Heart right ventricle (tissue), 16 donors: ENCODE results near the gene OR52E4. TPM values are rescaled to one million over a fixed set of nuclear protein-coding genes. Genes with fewer than 3 reads are reported as not detected.

Experiments
- ATAC-seq, 8 donors: fragments of 200-7000 bp; cut with Tn5 transposase; one replicate each; pipeline ENCODE4 v1.9.1; 2020; ENCODE audit warnings: mild to moderate bottlenecking in 8 of 8, moderate library complexity in 8 of 8, moderate number of reproducible peaks in 1 of 8
- DNase-seq, 2 donors: peaks; one replicate each; pipeline ENCODE4 v3.0.0-alpha.2; 2020
- H3K27ac ChIP-seq, 10 donors: fragments of 200-600 bp; sonication (generic) in 2 of 10; one replicate each; pipeline versions ENCODE4 v1.5.0 to v1.8.0; 2020 to 2022; ENCODE audit warnings: mild to moderate bottlenecking in 3 of 10
- H3K27me3 ChIP-seq, 7 donors: fragments of 200-600 bp; one replicate each; pipeline ENCODE4 v1.8.0; 2021 to 2022; ENCODE audit warnings: mild to moderate bottlenecking in 2 of 7
- H3K36me3 ChIP-seq, 9 donors: fragments of 200-600 bp; sonication (generic) in 1 of 9; one replicate each; pipeline versions ENCODE4 v1.5.0 to v1.8.0; 2020 to 2022; ENCODE audit warnings: mild to moderate bottlenecking in 2 of 9
- H3K4me1 ChIP-seq, 9 donors: fragments of 200-600 bp; sonication (generic) in 1 of 9; one replicate each; pipeline versions ENCODE4 v1.5.0 to v1.8.0; 2020 to 2022; ENCODE audit warnings: mild to moderate bottlenecking in 4 of 9
- H3K4me3 ChIP-seq, 10 donors: fragments of 200-600 bp; sonication (generic) in 2 of 10; one replicate each; pipeline versions ENCODE4 v1.5.0 to v1.8.0; 2020 to 2022; ENCODE audit warnings: mild to moderate bottlenecking in 7 of 10, moderate library complexity in 2 of 10
- H3K9me3 ChIP-seq, 11 donors: fragments of 200-600 bp in 10 of 11; sonication (generic) in 2 of 11; one replicate each; pipeline versions ENCODE4 v1.5.0 to v1.8.0; 2013 to 2022; ENCODE audit warnings: mild to moderate bottlenecking in 2 of 11, control low read depth in 1 of 11, moderate library complexity in 1 of 11
- CTCF ChIP-seq, 9 donors: fragments of 200-600 bp; sonication (generic) in 2 of 9; IDR thresholded peaks; one replicate each; pipeline versions ENCODE4 v1.5.0 to v1.8.0; 2021 to 2022; ENCODE audit warnings: antibody characterized with exemption in 9 of 9, mild to moderate bottlenecking in 5 of 9, moderate library complexity in 1 of 9
- WGBS, 2 donors: extraction: QIAGEN DNeasy Blood & Tissue Kit; methylation state at CpG; one replicate each; pipeline ENCODE4 v1.1.7; 2013; ENCODE audit warnings: inconsistent platforms in 1 of 2; 5-methylcytosine and 5-hydroxymethylcytosine counted together
- intact Hi-C, 10 donors: fragments of 100-400 bp; cut with DNase I; formaldehyde crosslinking; loops; one replicate each; pipeline versions ENCODE4 v1.11.1 to v1.14.2; 2022
- polyA plus RNA-seq, 2 donors: library from polyadenylated mRNA; stranded (reverse); fragments of 200-250 nt; gene quantifications; one replicate each; pipeline ENCODE4 v1.2.3, GENCODE V29; 2013
- total RNA-seq, 10 donors: library from RNA; stranded (reverse); fragmentation: NEBNext Ultra II Directional in 3 of 10; extraction: Animal tissue kit (Norgen Biotek cat#: 25700) in 3 of 10; gene quantifications; one replicate each; pipeline versions ENCODE4 v1.2.1 to v1.2.4, GENCODE V29; 2021 to 2023
- donor health status: Arrhythmogenic right ventricular cardiomyopathy.
- donor health status: ischemic (EF 13 %, LVEDD 7.1; RV severe dilation, severe dysfunction).
- donor health status: healthy with polysubstance abuse.
- donor health status: DM: no; HTN: yes; CAD: no.
- donor health status: DM: no; HTN: no; CAD: no.
- donor health status: ischemic (EF 25% LVEDD 6.9; RV normal size, moderate dysfunction).
- donor health status: ischemic (EF 25% LVEDD 5.7; RV mildly dilated, moderate dysfunction).
- donor health status: healthy.
- donor health status: DM: yes; HTN: yes; CAD: no.
- donor health status: Ischemic cardiomyopathy.
- donor health status: ischemic (EF 35%, LVEDD 5.7; RV mildly dilated, moderate dysfunction).
- donor health status: nonischemic (EF 11% LVEDD 7.7; RV severe dilation, severe dysfunction).
- donor health status: DM: yes; HTN: yes; CAD: no.
- donor health status: PGD.
- donor health status: ischemic (EF 29% LVEDD 5.4; RV normal size, mild dysfunction).
- donor health status: nonischemic (EF 23%, LVEDD 6.1; RV moderate dilation, normal function).

OR52E4 gene
- total and polyA plus RNA-seq, 12 donors: not detected

GRCh38 chr11:5857590-5857989 lies 22.8 kb upstream of the OR52E4 start, which contains the start of gene OR52E8:
OR52E8 (minus strand) TSS chr11:5857690; CDS start chr11:5857690, 0 bp downstream.
- Histone ChIP-seq H3K9me3 (peaks cover 0 to 9% (median 0%) of the 10 kb centered on the region in 11 donors), H3K27ac (no peak within 1 kb of the TSS), H3K4me1 (no peaks in the 10 kb centered on the region), H3K4me3 (no peak within 1 kb of the TSS), H3K36me3 (no peaks in the 10 kb centered on the region), H3K27me3 (no peaks in the 10 kb centered on the region)
- WGBS, 2 donors: 92 to 95% methylated on average over 3 of the region's 3 CpGs
- DNase-seq (no peak), ATAC-seq (no peak)
- intact Hi-C loops: no loop called here
- no peak for TF ChIP-seq CTCF (IDR thresholded peaks at IDR 0.05)

- Histone ChIP-seq H3K4me1 (no peaks in the 10 kb centered on the region), H3K36me3 (no peaks in the 10 kb centered on the region), H3K9me3 (peaks cover 0 to 9% (median 0%) of the 10 kb centered on the region in 11 donors), H3K27me3 (no peaks in the 10 kb centered on the region), H3K4me3 (no peak overlapping the region), H3K27ac (no peak overlapping the region)
- WGBS, 2 donors: 82 to 86% methylated on average over 2 of the region's 2 CpGs
- no peak for TF ChIP-seq CTCF (IDR thresholded peaks at IDR 0.05)
- intact Hi-C loops: no loop called here
- no peak for ATAC-seq
- DNase-seq: no peak
These were observed 14.6 kb upstream of the OR52E4 start for GRCh38 chr11:5865826-5866225.

GRCh38 chr11:5878564-5878963 lies 1.9 kb upstream of the OR52E4 start:
- Histone ChIP-seq H3K27me3 (no peaks in the 10 kb centered on the region), H3K36me3 (no peaks in the 10 kb centered on the region), H3K9me3 (peaks cover 0 to 1% (median 0%) of the 10 kb centered on the region in 11 donors), H3K4me1 (no peaks in the 10 kb centered on the region), H3K4me3 (no peak overlapping the region), H3K27ac (no peak overlapping the region)
- ATAC-seq: no peak
- WGBS, 2 donors: 47 to 58% methylated on average over 2 of the region's 2 CpGs
- intact Hi-C loops: no loop called here
- no peak for DNase-seq
- TF ChIP-seq CTCF (IDR thresholded peaks at IDR 0.05): no peak

- Histone ChIP-seq H3K9me3 (no peaks in the 10 kb centered on the region), H3K27ac (no peak overlapping the region), H3K36me3 (no peaks in the 10 kb centered on the region), H3K27me3 (peaks cover 0 to 7% (median 0%) of the 10 kb centered on the region in 7 donors), H3K4me3 (no peak overlapping the region), H3K4me1 (no peaks in the 10 kb centered on the region)
- intact Hi-C loops: no loop called here
- no peak for TF ChIP-seq CTCF (IDR thresholded peaks at IDR 0.05)
- ATAC-seq (no peak), DNase-seq (no peak)
These were observed 1.3 kb downstream of the OR52E4 start for GRCh38 chr11:5881756-5882155.
